Right atrium auricular region (tissue), 2 donors: ENCODE data around the gene SLC12A2. TPM values are rescaled to one million over a fixed set of nuclear protein-coding genes. Genes with fewer than 3 reads are reported as not detected.

Experiments
- DNase-seq: peaks from one replicate; pipeline ENCODE4 v3.0.0-alpha.2; 2019; ENCODE audit warnings: low spot score
- H3K27ac ChIP-seq, 2 donors: fragments of 200-600 bp; sonication (generic); 1 replicate in 1 of 2; 2 replicates in 1 of 2; pipeline ENCODE4 v1.5.1; 2016 to 2019
- H3K27me3 ChIP-seq, 2 donors: fragments of 200-600 bp; sonication (generic); one replicate each; pipeline versions ENCODE4 v1.5.1 to v1.6.0; 2017 to 2019
- H3K36me3 ChIP-seq: fragments of 200-600 bp; sonication (generic); one replicate; pipeline ENCODE4 v1.5.1; 2016
- H3K4me1 ChIP-seq, 2 donors: fragments of 200-600 bp; sonication (generic); one replicate each; pipeline versions ENCODE4 v1.5.1 to v1.6.0; 2017 to 2019
- H3K4me3 ChIP-seq, 2 donors: fragments of 200-600 bp; sonication (generic); 1 replicate in 1 of 2; 2 replicates in 1 of 2; pipeline ENCODE4 v1.5.1; 2017 to 2019; ENCODE audit warnings: mild to moderate bottlenecking in 1 of 2, moderate library complexity in 1 of 2
- H3K9me3 ChIP-seq, 2 donors: fragments of 200-600 bp; sonication (generic); one replicate each; pipeline ENCODE4 v1.5.1; 2019
- total RNA-seq, 2 donors: library from RNA; depleted of rRNA; stranded (reverse); fragments of >200 nt; gene quantifications; one replicate each; pipeline ENCODE4 v1.1.0, GENCODE V29; 2016
- TF ChIP-seq, protein P1 (sequence below), 2 donors: fragments of 200-600 bp; sonication (generic); IDR thresholded peaks; one replicate each; pipeline ENCODE4 v1.5.1; 2019; ENCODE audit warnings: antibody characterized with exemption in 2 of 2

SLC12A2 gene
- total RNA-seq, 2 donors from 2014 or later: 9.1 to 17.1 TPM

DNA sequence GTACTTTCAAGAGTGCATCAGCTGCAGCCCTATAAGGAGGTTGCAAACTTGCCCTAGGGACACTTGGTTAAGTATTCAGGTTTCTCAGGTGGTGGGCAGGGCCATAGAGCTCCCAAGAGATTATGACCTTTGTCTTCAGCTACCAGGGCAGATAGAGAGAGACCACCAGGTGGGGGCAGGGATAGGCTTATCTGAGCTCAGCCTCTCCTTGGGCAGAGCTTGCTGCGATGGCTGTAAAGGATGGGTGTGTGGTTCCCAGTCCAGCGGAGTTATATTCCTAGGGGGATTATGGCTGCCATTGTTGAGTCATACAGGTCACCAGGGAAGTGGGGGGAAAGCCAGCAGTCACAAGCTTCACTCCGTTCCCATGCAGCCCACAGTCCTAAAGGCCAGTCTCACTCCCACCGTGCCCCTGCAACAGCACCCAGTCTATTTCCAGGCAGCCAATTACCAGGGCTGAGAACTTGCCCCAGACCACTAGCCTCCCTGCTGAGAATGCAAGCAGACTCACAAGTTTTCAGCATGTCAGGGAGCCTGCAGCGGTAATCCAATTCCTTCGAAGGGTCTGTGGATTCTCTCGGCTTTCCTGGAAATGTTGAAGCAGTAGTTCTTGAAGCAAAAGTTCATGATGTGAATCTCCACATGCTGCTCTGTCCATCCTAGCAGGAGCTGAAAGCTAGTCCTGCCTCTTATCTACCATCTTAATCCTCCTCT is 151.5 kb downstream of the SLC12A2 start:
- Histone ChIP-seq H3K27me3 (no peaks in the 10 kb centered on the region), H3K9me3 (no peaks in the 10 kb centered on the region), H3K27ac (no peak overlapping the region), H3K36me3 (no peaks in the 10 kb centered on the region), H3K4me3 (no peak overlapping the region), H3K4me1 (no peaks in the 10 kb centered on the region)
- TF ChIP-seq, protein P1, sequence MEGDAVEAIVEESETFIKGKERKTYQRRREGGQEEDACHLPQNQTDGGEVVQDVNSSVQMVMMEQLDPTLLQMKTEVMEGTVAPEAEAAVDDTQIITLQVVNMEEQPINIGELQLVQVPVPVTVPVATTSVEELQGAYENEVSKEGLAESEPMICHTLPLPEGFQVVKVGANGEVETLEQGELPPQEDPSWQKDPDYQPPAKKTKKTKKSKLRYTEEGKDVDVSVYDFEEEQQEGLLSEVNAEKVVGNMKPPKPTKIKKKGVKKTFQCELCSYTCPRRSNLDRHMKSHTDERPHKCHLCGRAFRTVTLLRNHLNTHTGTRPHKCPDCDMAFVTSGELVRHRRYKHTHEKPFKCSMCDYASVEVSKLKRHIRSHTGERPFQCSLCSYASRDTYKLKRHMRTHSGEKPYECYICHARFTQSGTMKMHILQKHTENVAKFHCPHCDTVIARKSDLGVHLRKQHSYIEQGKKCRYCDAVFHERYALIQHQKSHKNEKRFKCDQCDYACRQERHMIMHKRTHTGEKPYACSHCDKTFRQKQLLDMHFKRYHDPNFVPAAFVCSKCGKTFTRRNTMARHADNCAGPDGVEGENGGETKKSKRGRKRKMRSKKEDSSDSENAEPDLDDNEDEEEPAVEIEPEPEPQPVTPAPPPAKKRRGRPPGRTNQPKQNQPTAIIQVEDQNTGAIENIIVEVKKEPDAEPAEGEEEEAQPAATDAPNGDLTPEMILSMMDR (IDR thresholded peaks at IDR 0.05): no peak
- DNase-seq: no peak

DNA sequence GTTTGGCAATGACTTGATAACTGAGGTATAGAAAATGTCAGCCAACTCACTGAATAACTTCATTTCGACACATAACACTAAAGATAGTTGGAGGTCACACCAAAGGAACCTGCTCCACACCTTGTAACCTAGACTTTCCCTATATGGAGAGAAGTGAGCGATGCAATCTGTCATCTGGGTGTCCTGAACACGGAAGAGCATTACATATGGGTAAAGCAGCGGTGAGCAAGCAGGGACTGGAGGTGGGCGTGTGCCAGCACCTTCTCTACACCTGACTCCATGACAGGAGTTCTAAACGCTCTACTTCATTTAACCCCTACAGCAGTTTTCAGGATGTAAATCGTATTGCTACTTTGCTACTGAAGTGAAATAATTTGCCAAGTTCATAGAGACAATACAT is 152.8 kb downstream of the SLC12A2 start:
- H3K36me3 ChIP-seq: no peaks in the 10 kb centered on the region
- H3K9me3 ChIP-seq: no peaks in the 10 kb centered on the region
- H3K4me3 ChIP-seq: no peak overlapping the region
- no peak overlapping the region for H3K27ac ChIP-seq
- DNase-seq: no peak
- H3K27me3 ChIP-seq: no peaks in the 10 kb centered on the region
- H3K4me1 ChIP-seq: no peaks in the 10 kb centered on the region
- TF ChIP-seq, protein P1 (IDR thresholded peaks at IDR 0.05): no peak

DNA sequence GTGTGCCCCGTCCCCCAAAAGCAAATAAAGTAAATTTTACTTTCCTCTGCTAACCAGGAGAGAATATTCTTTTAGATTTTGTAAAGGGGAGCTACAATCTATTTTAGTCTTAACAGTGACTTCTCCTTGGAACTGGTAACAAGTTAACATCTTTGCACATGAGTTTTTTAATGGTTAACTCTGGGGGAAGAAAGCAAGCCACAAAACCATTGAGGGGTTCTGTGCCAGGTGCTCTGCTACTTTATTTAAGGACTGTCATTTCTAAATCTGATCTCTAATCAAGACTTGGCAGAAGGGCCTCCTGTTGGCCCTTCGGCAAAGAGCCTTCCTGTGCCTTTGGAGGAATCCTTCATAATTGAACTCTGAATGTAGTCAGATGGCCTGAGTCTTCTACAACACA is 153.4 kb downstream of the SLC12A2 start:
- H3K4me1 ChIP-seq: no peaks in the 10 kb centered on the region
- no peak overlapping the region for H3K27ac ChIP-seq
- no peak for DNase-seq
- TF ChIP-seq, protein P1 (IDR thresholded peaks at IDR 0.05): no peak
- H3K36me3 ChIP-seq: no peaks in the 10 kb centered on the region
- no peaks in the 10 kb centered on the region for H3K9me3 ChIP-seq
- H3K27me3 ChIP-seq: no peaks in the 10 kb centered on the region
- H3K4me3 ChIP-seq: no peak overlapping the region

DNA sequence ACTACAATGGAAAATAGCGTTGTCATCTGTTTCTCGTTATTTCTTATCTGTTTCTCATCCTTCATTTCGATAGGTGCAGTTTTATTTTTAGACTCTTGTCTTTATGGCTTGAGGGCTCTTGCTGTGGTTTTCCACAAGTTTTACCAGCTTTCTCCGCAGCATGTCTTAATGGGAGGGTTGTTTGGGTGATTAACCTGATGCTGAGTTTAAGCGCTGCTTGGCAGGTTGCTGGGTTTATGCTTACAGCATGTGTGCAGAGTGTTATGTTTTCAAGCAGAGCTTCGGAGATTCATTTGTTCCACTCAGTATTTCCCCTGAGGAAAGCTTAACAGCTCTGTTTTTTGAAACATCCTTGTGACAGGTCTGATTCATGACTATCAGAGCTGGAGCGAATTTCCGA is 154.0 kb downstream of the SLC12A2 start:
- Histone ChIP-seq H3K27ac (no peak overlapping the region), H3K9me3 (no peaks in the 10 kb centered on the region), H3K27me3 (no peaks in the 10 kb centered on the region), H3K4me1 (no peaks in the 10 kb centered on the region), H3K4me3 (no peak overlapping the region), H3K36me3 (no peaks in the 10 kb centered on the region)
- DNase-seq: no peak
- TF ChIP-seq, protein P1 (IDR thresholded peaks at IDR 0.05): no peak
